Tibial nerve (tissue), 4 donors: Measurements from ENCODE around the gene PON1. TPM values are rescaled to one million over a fixed set of nuclear protein-coding genes. Genes with fewer than 3 reads are reported as not detected.

Source experiments
- DNase-seq, 2 donors: peaks; one replicate each; pipeline ENCODE4 v3.0.0-alpha.2; 2019; ENCODE audit warnings: low spot score in 2 of 2
- H3K27ac ChIP-seq, 4 donors: fragments of 200-600 bp; sonication (generic) in 3 of 4; one replicate each; pipeline ENCODE4 v1.5.1; 2017 to 2019; ENCODE audit warnings: mild to moderate bottlenecking in 1 of 4
- H3K27me3 ChIP-seq, 2 donors: fragments of 200-600 bp; sonication (generic) in 1 of 2; one replicate each; pipeline versions ENCODE4 v1.5.1 to v1.6.0; 2017 to 2019
- H3K36me3 ChIP-seq, 3 donors: fragments of 200-600 bp; sonication (generic); one replicate each; pipeline ENCODE4 v1.5.1; 2018 to 2019
- H3K4me1 ChIP-seq, 4 donors: fragments of 200-600 bp; sonication (generic) in 3 of 4; one replicate each; pipeline ENCODE4 v1.5.1; 2017 to 2019
- H3K4me3 ChIP-seq, 4 donors: fragments of 200-600 bp; sonication (generic) in 3 of 4; one replicate each; pipeline ENCODE4 v1.5.1; 2017 to 2019; ENCODE audit warnings: mild to moderate bottlenecking in 1 of 4, moderate library complexity in 1 of 4
- H3K9me3 ChIP-seq, 4 donors: fragments of 200-600 bp; sonication (generic) in 3 of 4; one replicate each; pipeline ENCODE4 v1.5.1; 2017 to 2019
- EP300 ChIP-seq, 2 donors: sonication (generic); formaldehyde crosslinking; IDR thresholded peaks; one replicate each; pipeline ENCODE4 v1.6.1; 2017; ENCODE audit warnings: antibody characterized with exemption in 2 of 2, mild to moderate bottlenecking in 1 of 2
- POLR2A ChIP-seq, 2 donors: fragments of 450-650 bp; IDR thresholded peaks; one replicate each; pipeline ENCODE4 v1.6.1; 2017; ENCODE audit warnings: antibody characterized with exemption in 2 of 2, mild to moderate bottlenecking in 2 of 2, moderate library complexity in 2 of 2
- WGBS, 2 donors: methylation state at CpG; one replicate each; pipeline ENCODE4 v1.1.5; 2018; 5-methylcytosine and 5-hydroxymethylcytosine counted together
- total RNA-seq, 4 donors: library from RNA; depleted of rRNA; stranded (reverse); fragments of >200 nt; gene quantifications; one replicate each; pipeline ENCODE4 v1.1.0, GENCODE V29; 2016
- TF ChIP-seq, protein P1 (sequence below), 5 experiments: fragments of 200-600 bp in 3 of 5; fragments of 450-650 bp in 2 of 5; sonication (generic) in 3 of 5; IDR thresholded peaks; one replicate each; pipeline ENCODE4 v1.5.1; 2016 to 2019; ENCODE audit warnings: antibody characterized with exemption in 5 of 5, mild to moderate bottlenecking in 3 of 5, moderate library complexity in 2 of 5

The PON1 gene
- not detected for total RNA-seq

GRCh38 chr7:95324431-95324830 is at the start of gene PON1:
Gene PON1, minus strand, starts transcription at chr7:95324532. Its CDS starts 57 bp downstream, at chr7:95324475.
- peaks cover 0 to 9% of the 10 kb centered on the region in 2 donors for H3K27me3 ChIP-seq
- 20 to 25% methylated on average over 17 to 20 of the region's 20 CpGs for WGBS, 2 donors

DNA sequence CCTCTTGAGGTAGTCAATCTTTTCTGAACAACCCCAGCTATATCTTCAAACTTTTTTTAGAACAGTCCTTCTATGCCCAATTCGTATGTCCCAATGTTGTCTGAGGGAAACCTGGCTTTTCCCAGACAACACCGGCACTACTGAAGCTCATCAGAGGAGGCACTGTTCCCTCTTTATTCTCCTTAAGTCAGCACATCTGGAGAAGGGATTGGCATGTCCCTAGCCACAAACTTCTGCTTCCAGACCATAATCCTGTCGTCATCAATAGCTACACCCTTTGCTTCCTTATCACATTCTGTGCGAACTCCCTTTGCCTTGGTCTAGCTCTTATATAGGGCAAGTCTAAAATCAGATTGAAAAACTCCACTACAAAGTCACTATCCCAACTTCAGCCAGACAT is 49.0 kb upstream of the PON1 start:
- Histone ChIP-seq H3K36me3 (peaks cover 0 to 11% (median 0%) of the 10 kb centered on the region in 3 donors), H3K9me3 (no peaks in the 10 kb centered on the region), H3K27me3 (no peaks in the 10 kb centered on the region), H3K4me1 (no peaks in the 10 kb centered on the region), H3K27ac (no peak overlapping the region), H3K4me3 (no peak overlapping the region)
- WGBS, 2 donors = 85 to 92% methylated on average over 4 of the region's 4 CpGs
- DNase-seq = no peak
- no peak for TF ChIP-seq POLR2A (IDR thresholded peaks at IDR 0.05)
- TF ChIP-seq EP300 (IDR thresholded peaks at IDR 0.05) = no peak

More at GRCh38 chr7:95324431-95324830, at the start of gene PON1:
- Histone ChIP-seq H3K27ac (no peak within 1 kb of the TSS), H3K4me1 (no peaks in the 10 kb centered on the region), H3K4me3 (no peak within 1 kb of the TSS), H3K36me3 (no peaks in the 10 kb centered on the region), H3K9me3 (no peaks in the 10 kb centered on the region)
- no peak for TF ChIP-seq POLR2A (IDR thresholded peaks at IDR 0.05)
- TF ChIP-seq, protein P1, sequence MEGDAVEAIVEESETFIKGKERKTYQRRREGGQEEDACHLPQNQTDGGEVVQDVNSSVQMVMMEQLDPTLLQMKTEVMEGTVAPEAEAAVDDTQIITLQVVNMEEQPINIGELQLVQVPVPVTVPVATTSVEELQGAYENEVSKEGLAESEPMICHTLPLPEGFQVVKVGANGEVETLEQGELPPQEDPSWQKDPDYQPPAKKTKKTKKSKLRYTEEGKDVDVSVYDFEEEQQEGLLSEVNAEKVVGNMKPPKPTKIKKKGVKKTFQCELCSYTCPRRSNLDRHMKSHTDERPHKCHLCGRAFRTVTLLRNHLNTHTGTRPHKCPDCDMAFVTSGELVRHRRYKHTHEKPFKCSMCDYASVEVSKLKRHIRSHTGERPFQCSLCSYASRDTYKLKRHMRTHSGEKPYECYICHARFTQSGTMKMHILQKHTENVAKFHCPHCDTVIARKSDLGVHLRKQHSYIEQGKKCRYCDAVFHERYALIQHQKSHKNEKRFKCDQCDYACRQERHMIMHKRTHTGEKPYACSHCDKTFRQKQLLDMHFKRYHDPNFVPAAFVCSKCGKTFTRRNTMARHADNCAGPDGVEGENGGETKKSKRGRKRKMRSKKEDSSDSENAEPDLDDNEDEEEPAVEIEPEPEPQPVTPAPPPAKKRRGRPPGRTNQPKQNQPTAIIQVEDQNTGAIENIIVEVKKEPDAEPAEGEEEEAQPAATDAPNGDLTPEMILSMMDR (IDR thresholded peaks at IDR 0.05) = no peak
- TF ChIP-seq EP300 (IDR thresholded peaks at IDR 0.05) = no peak
- DNase-seq = no peak

DNA sequence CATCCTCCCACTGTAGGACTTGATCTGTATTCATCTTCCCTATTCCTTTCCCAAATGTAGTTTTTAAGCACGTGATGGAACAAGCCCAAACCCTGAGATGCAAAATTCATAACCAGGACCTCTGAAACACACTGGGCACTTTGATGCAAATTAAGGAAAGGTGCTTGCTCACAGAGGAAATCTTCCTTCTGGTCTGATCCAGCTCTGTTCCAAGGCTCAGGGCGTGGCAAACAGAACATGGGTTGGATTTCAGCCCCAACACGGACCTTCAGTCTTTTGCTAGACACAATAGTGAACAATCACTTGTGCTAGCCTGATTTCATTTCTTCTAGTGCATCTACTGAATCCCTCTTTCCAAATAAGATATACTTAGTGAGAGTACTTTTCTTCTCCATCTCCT is 43.9 kb upstream of the PON1 start:
- DNase-seq = no peak

DNA sequence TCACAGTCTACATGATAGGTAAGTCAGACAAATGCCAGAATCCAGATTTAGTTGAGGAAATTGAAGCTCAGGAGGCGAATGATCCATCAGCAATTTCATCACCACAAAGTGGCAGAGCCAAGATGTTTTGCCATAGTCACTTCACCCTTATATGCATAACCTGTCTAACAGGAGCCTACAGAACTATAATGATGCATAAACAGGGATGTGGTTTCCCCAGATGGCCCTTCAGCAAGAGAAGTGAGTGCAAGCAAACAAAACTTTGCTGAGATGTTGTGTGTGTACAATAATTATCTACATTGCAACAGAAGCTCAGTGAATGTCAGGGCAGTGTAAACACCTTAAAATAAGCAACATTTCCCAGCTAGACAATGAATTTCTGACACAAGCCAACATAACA is 43.3 kb upstream of the PON1 start:
- Histone ChIP-seq H3K27ac (no peak overlapping the region), H3K36me3 (no peaks in the 10 kb centered on the region), H3K27me3 (no peaks in the 10 kb centered on the region), H3K9me3 (no peaks in the 10 kb centered on the region), H3K4me3 (no peak overlapping the region), H3K4me1 (no peaks in the 10 kb centered on the region)
- no peak for DNase-seq
- 84 to 95% methylated on average over 1 of the region's 1 CpG for WGBS, 2 donors
- TF ChIP-seq EP300 (IDR thresholded peaks at IDR 0.05) = no peak
- TF ChIP-seq, protein P1 (IDR thresholded peaks at IDR 0.05) = no peak
- no peak for TF ChIP-seq POLR2A (IDR thresholded peaks at IDR 0.05)

More for the DNA sequence above, 43.9 kb upstream of the PON1 start:
- WGBS, 2 donors = 89 to 94% methylated on average over 3 of the region's 3 CpGs
- Histone ChIP-seq H3K4me3 (no peak overlapping the region), H3K27ac (no peak overlapping the region), H3K4me1 (no peaks in the 10 kb centered on the region), H3K9me3 (no peaks in the 10 kb centered on the region), H3K27me3 (no peaks in the 10 kb centered on the region), H3K36me3 (no peaks in the 10 kb centered on the region)
- no peak for TF ChIP-seq POLR2A (IDR thresholded peaks at IDR 0.05)
- TF ChIP-seq, protein P1 (IDR thresholded peaks at IDR 0.05) = no peak
- no peak for TF ChIP-seq EP300 (IDR thresholded peaks at IDR 0.05)

DNA sequence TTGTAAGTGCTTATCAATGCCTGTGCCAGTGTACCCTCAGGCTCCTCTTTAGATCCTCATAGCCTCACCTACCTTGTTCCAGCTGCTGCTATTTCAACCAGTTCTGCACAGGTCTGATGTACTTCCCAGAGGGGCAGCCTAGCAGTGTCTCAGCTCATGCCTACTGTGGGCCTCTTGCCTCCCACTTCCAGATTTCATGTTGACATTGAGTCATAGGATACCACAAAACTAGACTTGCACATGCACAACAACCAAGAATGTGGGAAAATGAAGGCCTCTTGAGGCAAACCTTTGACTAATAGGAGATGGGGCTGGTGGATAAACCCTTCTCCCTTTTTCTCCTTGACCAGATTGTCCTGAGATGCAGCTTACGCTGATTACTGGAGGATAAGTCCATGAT is 40.8 kb upstream of the PON1 start:
- no peak for DNase-seq
- no peaks in the 10 kb centered on the region for H3K4me1 ChIP-seq

More for the DNA sequence above, 40.8 kb upstream of the PON1 start:
- no peak for TF ChIP-seq POLR2A (IDR thresholded peaks at IDR 0.05)
- TF ChIP-seq, protein P1 (IDR thresholded peaks at IDR 0.05) = no peak
- TF ChIP-seq EP300 (IDR thresholded peaks at IDR 0.05) = no peak
- Histone ChIP-seq H3K9me3 (no peaks in the 10 kb centered on the region), H3K27ac (no peak overlapping the region), H3K4me3 (no peak overlapping the region), H3K36me3 (no peaks in the 10 kb centered on the region), H3K27me3 (no peaks in the 10 kb centered on the region)
- WGBS, 2 donors = 94 to 100% methylated on average over 1 of the region's 1 CpG
